Measurements from ENCODE around the gene GCNA.

Gene GCNA

GRCh38 chrX:71652405-71652804 is 74.2 kb downstream of the GCNA start:
- DNase-seq (ENCODE audit: low read depth): peak; percentile 24
- TF ChIP-seq CTCF (IDR thresholded peaks at IDR 0.05; ENCODE audit: control insufficient read depth, insufficient read depth, low read depth, low read length, missing control alignments): peak; percentile 68
- no peak overlapping the region for H3K4me3 ChIP-seq (ENCODE audit: control insufficient read depth, low read depth, low read length)

GRCh38 chrX:71653344-71653743 is 75.1 kb downstream of the GCNA start:
- no peak for DNase-seq (ENCODE audit: low read depth)
- H3K4me3 ChIP-seq (ENCODE audit: control insufficient read depth, low read depth, low read length): no peak overlapping the region
- no peak for TF ChIP-seq CTCF (IDR thresholded peaks at IDR 0.05; ENCODE audit: control insufficient read depth, insufficient read depth, low read depth, low read length, missing control alignments)

GRCh38 chrX:71657267-71657666 is 79.0 kb downstream of the GCNA start:
- no peak for DNase-seq (ENCODE audit: low read depth)
- TF ChIP-seq CTCF (IDR thresholded peaks at IDR 0.05; ENCODE audit: control insufficient read depth, insufficient read depth, low read depth, low read length, missing control alignments): no peak

GRCh38 chrX:71659342-71659741 is 81.1 kb downstream of the GCNA start:
- no peak for DNase-seq (ENCODE audit: low read depth)
- no peak overlapping the region for H3K4me3 ChIP-seq (ENCODE audit: control insufficient read depth, low read depth, low read length)
- no peak for TF ChIP-seq CTCF (IDR thresholded peaks at IDR 0.05; ENCODE audit: control insufficient read depth, insufficient read depth, low read depth, low read length, missing control alignments)

More at GRCh38 chrX:71657267-71657666, 79.0 kb downstream of the GCNA start:
- no peak overlapping the region for H3K4me3 ChIP-seq (ENCODE audit: control insufficient read depth, low read depth, low read length)

- no peak for DNase-seq (ENCODE audit: low read depth)
- TF ChIP-seq CTCF (IDR thresholded peaks at IDR 0.05; ENCODE audit: control insufficient read depth, insufficient read depth, low read depth, low read length, missing control alignments): no peak
- no peak overlapping the region for H3K4me3 ChIP-seq (ENCODE audit: control insufficient read depth, low read depth, low read length)
These were observed 81.7 kb downstream of the GCNA start for GRCh38 chrX:71659959-71660358.

GRCh38 chrX:71660562-71661416 is 82.6 kb downstream of the GCNA start:
- no peak overlapping the region for H3K4me3 ChIP-seq (ENCODE audit: control insufficient read depth, low read depth, low read length)
- no peak for DNase-seq (ENCODE audit: low read depth)
- no peak for TF ChIP-seq CTCF (IDR thresholded peaks at IDR 0.05; ENCODE audit: control insufficient read depth, insufficient read depth, low read depth, low read length, missing control alignments)
